ENCODE results near the gene NEMF.
"Not testable (repeated sequence)": the region's sequence is repeated elsewhere in the genome, so short reads cannot be mapped to it uniquely, and the experiment has no call there.

Gene NEMF

GRCh38 chr14:49849213-49849847, 3.3 kb downstream of the NEMF start:
- no peak for DNase-seq
- intact Hi-C loops (cut with DNase I): no loop called here

- intact Hi-C loops (cut with DNase I): no loop called here
- DNase-seq: no peak
Observed at GRCh38 chr14:49828640-49829039, 23.9 kb downstream of the NEMF start.

- no peak for DNase-seq
- intact Hi-C loops (cut with DNase I): no loop called here
Observed at GRCh38 chr14:49820176-49820575, 32.4 kb downstream of the NEMF start.

GRCh38 chr14:49816844-49817243, 35.7 kb downstream of the NEMF start:
- intact Hi-C loops (cut with DNase I): no loop called here
- DNase-seq: no peak

- intact Hi-C loops (cut with DNase I); DNase-seq: not testable (repeated sequence)
Observed at GRCh38 chr14:49816118-49816517, 36.5 kb downstream of the NEMF start.

GRCh38 chr14:49808780-49809179, 43.8 kb downstream of the NEMF start:
- intact Hi-C loops (cut with DNase I): no loop called here
- DNase-seq: no peak

GRCh38 chr14:49796025-49796424, 56.6 kb downstream of the NEMF start:
- DNase-seq: no peak
- intact Hi-C loops (cut with DNase I): no loop called here

GRCh38 chr14:49792618-49793017, 60.0 kb downstream of the NEMF start:
- DNase-seq: no peak
- intact Hi-C loops (cut with DNase I): no loop called here

- DNase-seq: no peak
- intact Hi-C loops (cut with DNase I): no loop called here
Observed at GRCh38 chr14:49786315-49786714, 66.3 kb downstream of the NEMF start.

- intact Hi-C loops (cut with DNase I): no loop called here
- no peak for DNase-seq
Observed at GRCh38 chr14:49783394-49784014, 69.1 kb downstream of the NEMF start.

GRCh38 chr14:49781040-49781439, 71.5 kb downstream of the NEMF start:
- intact Hi-C loops (cut with DNase I): not testable (repeated sequence)
- peak in 1 of 10 donors; percentile 38 for DNase-seq

- no peak for DNase-seq
- intact Hi-C loops (cut with DNase I): no loop called here
Observed at GRCh38 chr14:49778421-49778820, 74.2 kb downstream of the NEMF start.

- no peak for DNase-seq
- intact Hi-C loops (cut with DNase I): no loop called here
Observed at GRCh38 chr14:49774106-49774505, 78.5 kb downstream of the NEMF start.

GRCh38 chr14:49771691-49772090, 80.9 kb downstream of the NEMF start:
- DNase-seq; intact Hi-C loops (cut with DNase I): not testable (repeated sequence)

- no peak for DNase-seq
Observed at GRCh38 chr14:49770212-49770817, 82.3 kb downstream of the NEMF start.

GRCh38 chr14:49769581-49770211, 82.9 kb downstream of the NEMF start:
- intact Hi-C loops (cut with DNase I): loop anchor here (2.0 kb wide), 1 partner anchor 77 kb away; the partner anchor contains the start of gene KLHDC1
- DNase-seq: peak in 1 of 10 donors; percentile 59

More at GRCh38 chr14:49770212-49770817, 82.3 kb downstream of the NEMF start:
- intact Hi-C loops (cut with DNase I): no loop called here

- no peak for DNase-seq
- intact Hi-C loops (cut with DNase I): loop anchor here (2.0 kb wide), 1 partner anchor 76 kb away; the partner anchor contains the start of gene KLHDC1
Observed at GRCh38 chr14:49769171-49769570, 83.4 kb downstream of the NEMF start.

GRCh38 chr14:49768301-49769121, 84.1 kb downstream of the NEMF start:
- intact Hi-C loops (cut with DNase I): loop anchor here (1.0 to 2.0 kb wide), 2 partner anchors 76 to 134 kb away; partner anchors contain the start of gene KLHDC1
- DNase-seq: peak; percentile 20 to 92 (median 40)

- peak; percentile 80 to 98 (median 88) for DNase-seq
- intact Hi-C loops (cut with DNase I): loop anchor here (1.0 to 2.0 kb wide), 2 partner anchors 75 to 133 kb away; partner anchors contain the start of gene KLHDC1
Observed at GRCh38 chr14:49767571-49768300, 84.9 kb downstream of the NEMF start, which contains the start of gene KLHDC2. Gene KLHDC2 (plus strand): TSS chr14:49768153. CDS start chr14:49768469, 316 bp downstream.

- DNase-seq: no peak
- intact Hi-C loops (cut with DNase I): no loop called here
Observed at GRCh38 chr14:49767270-49767570, 85.4 kb downstream of the NEMF start.

Measured in posterior cingulate gyrus (tissue), 11 donors.